Skin epidermis (tissue), 12 donors: ENCODE data around the gene TTYH2.

Experiments
- H3K27ac ChIP-seq, 21 experiments: fragments of 200-600 bp; sonication (generic) in 11 of 21; one replicate each; pipeline ENCODE4 v1.5.0; 2020; ENCODE audit warnings: mild to moderate bottlenecking in 3 of 21, inconsistent platforms in 2 of 21, moderate library complexity in 2 of 21
- H3K4me3 ChIP-seq, 7 experiments: fragments of 200-600 bp; sonication (generic) in 2 of 7; one replicate each; pipeline ENCODE4 v1.5.0; 2020; ENCODE audit warnings: inconsistent platforms in 2 of 7, mild to moderate bottlenecking in 2 of 7, moderate library complexity in 1 of 7

Gene TTYH2

GRCh38 chr17:74211912-74212208 is 1.5 kb upstream of the TTYH2 start:
- H3K27ac ChIP-seq, result peak overlapping the region in 15 of 21 experiments; percentile 25 to 84 (median 71)
- H3K4me3 ChIP-seq, result peak overlapping the region; percentile 36 to 58 (median 46)

GRCh38 chr17:74212209-74212912 is 1.0 kb upstream of the TTYH2 start:
- Histone ChIP-seq H3K4me3 (peak overlapping the region; percentile 36 to 58 (median 46)), H3K27ac (peak overlapping the region in 20 of 21 experiments; percentile 12 to 84 (median 66))

- H3K4me3 ChIP-seq, result peak overlapping the region; percentile 36 to 58 (median 46)
- peak overlapping the region in 19 of 21 experiments; percentile 12 to 84 (median 64) for H3K27ac ChIP-seq
Observed at GRCh38 chr17:74213861-74214391, 555 bp downstream of the TTYH2 start.

GRCh38 chr17:74214484-74215341 is 1.3 kb downstream of the TTYH2 start:
- peak overlapping the region in 8 of 21 experiments; percentile 12 to 80 (median 64) for H3K27ac ChIP-seq
- peak overlapping the region in 6 of 7 experiments; percentile 36 to 58 (median 48) for H3K4me3 ChIP-seq

- Histone ChIP-seq H3K4me3 (no peak overlapping the region), H3K27ac (peak overlapping the region in 1 of 21 experiments; percentile 17)
Observed at GRCh38 chr17:74215342-74215727, 2.0 kb downstream of the TTYH2 start.

GRCh38 chr17:74216505-74216904 is 3.1 kb downstream of the TTYH2 start:
- no peak overlapping the region for H3K27ac ChIP-seq
- no peak overlapping the region for H3K4me3 ChIP-seq

GRCh38 chr17:74217037-74217730 is 3.8 kb downstream of the TTYH2 start:
- Histone ChIP-seq H3K4me3 (no peak overlapping the region), H3K27ac (no peak overlapping the region)

- Histone ChIP-seq H3K27ac (no peak overlapping the region), H3K4me3 (no peak overlapping the region)
Observed at GRCh38 chr17:74217888-74218287, 4.5 kb downstream of the TTYH2 start.

GRCh38 chr17:74218436-74218835 is 5.1 kb downstream of the TTYH2 start:
- no peak overlapping the region for H3K4me3 ChIP-seq
- H3K27ac ChIP-seq, result no peak overlapping the region

- Histone ChIP-seq H3K4me3 (no peak overlapping the region), H3K27ac (no peak overlapping the region)
Observed at GRCh38 chr17:74219576-74220133, 6.3 kb downstream of the TTYH2 start.

GRCh38 chr17:74220219-74220618 is 6.8 kb downstream of the TTYH2 start:
- H3K4me3 ChIP-seq, result no peak overlapping the region
- H3K27ac ChIP-seq, result no peak overlapping the region

- Histone ChIP-seq H3K27ac (no peak overlapping the region), H3K4me3 (no peak overlapping the region)
Observed at GRCh38 chr17:74220946-74221818, 7.8 kb downstream of the TTYH2 start.

- no peak overlapping the region for H3K4me3 ChIP-seq
- no peak overlapping the region for H3K27ac ChIP-seq
Observed at GRCh38 chr17:74222399-74222798, 9.0 kb downstream of the TTYH2 start.

- no peak overlapping the region for H3K27ac ChIP-seq
- no peak overlapping the region for H3K4me3 ChIP-seq
Observed at GRCh38 chr17:74223901-74224300, 10.5 kb downstream of the TTYH2 start.

GRCh38 chr17:74224959-74225725 is 11.8 kb downstream of the TTYH2 start:
- no peak overlapping the region for H3K4me3 ChIP-seq
- no peak overlapping the region for H3K27ac ChIP-seq

GRCh38 chr17:74226252-74226651 is 12.9 kb downstream of the TTYH2 start:
- Histone ChIP-seq H3K27ac (no peak overlapping the region), H3K4me3 (no peak overlapping the region)

- no peak overlapping the region for H3K27ac ChIP-seq
- H3K4me3 ChIP-seq, result no peak overlapping the region
Observed at GRCh38 chr17:74227271-74228080, 14.1 kb downstream of the TTYH2 start.
